A673 (cell line): ENCODE results near the gene KRT23. TPM values are rescaled to one million over a fixed set of nuclear protein-coding genes. Genes with fewer than 3 reads are reported as not detected.

Experiments
- BruUV-seq: library from RNA; stranded (reverse); fragments of 400-500 nt; replicated peaks from 2 replicates; lab custom pipeline; 2021; lab: Mats Ljungman, UMichigan
- CTCF ChIA-PET: fragments of 300-600 bp; sonication (Branson Sonifier 250); formaldehyde crosslinking; loops from one replicate; lab custom pipeline; 2022; ENCODE audit warnings: antibody characterized with exemption; lab: Charles Lee
- POLR2A ChIA-PET: fragments of 300-600 bp; sonication (Branson Sonifier 250); formaldehyde crosslinking; loops from one replicate; lab custom pipeline; 2022; ENCODE audit warnings: antibody characterized with exemption; ENCODE audit not compliant: low non-redundant PET; lab: Charles Lee
- DNase-seq: peaks from one replicate; pipeline ENCODE4 v3.0.0-alpha.2; 2015; ENCODE audit warnings: low spot score
- H3K27ac ChIP-seq: fragments of 200-600 bp; sonication (generic); 2 replicates; pipeline ENCODE4 v1.5.1; 2016; ENCODE audit warnings: mixed run types, low read depth, mild to moderate bottlenecking, mixed read lengths, antibody characterized with exemption, low read length; ENCODE audit not compliant: poor library complexity, severe bottlenecking
- H3K27me3 ChIP-seq: fragments of 200-600 bp; sonication (generic); replicated peaks from 2 replicates; pipeline ENCODE4 v1.6.1; 2017; ENCODE audit warnings: mixed run types, low read depth, mild to moderate bottlenecking, mixed read lengths, antibody characterized with exemption, low read length; ENCODE audit not compliant: insufficient read depth, poor library complexity
- H3K36me3 ChIP-seq: fragments of 200-600 bp; sonication (generic); 2 replicates; pipeline ENCODE4 v1.6.1; 2016; ENCODE audit warnings: mixed run types, mild to moderate bottlenecking, mixed read lengths, antibody characterized with exemption, low read length; ENCODE audit not compliant: insufficient read depth, poor library complexity, severe bottlenecking
- H3K4me1 ChIP-seq: fragments of 200-600 bp; sonication (generic); 2 replicates; pipeline ENCODE4 v1.6.1; 2017; ENCODE audit warnings: mixed run types, mild to moderate bottlenecking, mixed read lengths, antibody characterized with exemption, low read length; ENCODE audit not compliant: insufficient read depth, poor library complexity, severe bottlenecking
- H3K4me3 ChIP-seq: fragments of 200-600 bp; sonication (generic); 2 replicates; pipeline ENCODE4 v1.5.1; 2016; ENCODE audit warnings: low read depth, mixed run types, mild to moderate bottlenecking, mixed read lengths, low read length; ENCODE audit not compliant: poor library complexity, severe bottlenecking
- H3K9me3 ChIP-seq: fragments of 200-600 bp; sonication (generic); 2 replicates; pipeline ENCODE4 v1.6.1; 2016; ENCODE audit warnings: mixed run types, low read depth, mild to moderate bottlenecking, mixed read lengths, antibody characterized with exemption, low read length; ENCODE audit not compliant: poor library complexity, severe bottlenecking
- EZH2 ChIP-seq: fragments of 200-600 bp; sonication (generic); IDR thresholded peaks from 2 replicates; pipeline ENCODE4 v1.6.1; 2017; ENCODE audit warnings: borderline replicate concordance, low read depth, mild to moderate bottlenecking, mixed read lengths, antibody characterized with exemption, low read length; ENCODE audit not compliant: poor library complexity, severe bottlenecking
- intact Hi-C: fragments of 100-400 bp; cut with micrococcal nuclease; formaldehyde crosslinking; loops from one replicate; pipeline ENCODE4 v1.10.0; 2022; ENCODE audit not compliant: unreplicated experiment
- total RNA-seq: library from RNA; stranded (reverse); gene quantifications from 2 replicates; pipeline ENCODE4 v1.2.3, GENCODE V29; 2021
- TF ChIP-seq, protein P1 (sequence below): fragments of 300-800, 200-600 bp; sonication (generic); conservative IDR thresholded peaks from 2 replicates; pipeline ENCODE4 v1.5.1; 2017; ENCODE audit warnings: low read depth, mild to moderate bottlenecking, antibody characterized with exemption, low read length, moderate library complexity, mixed read lengths

KRT23 gene
- total RNA-seq, 1 experiment from 2014 or later, result not detected

GRCh38 chr17:40905370-40905769 lies 32.1 kb downstream of the KRT23 start:
- POLR2A ChIA-PET, result no interaction called here
- CTCF ChIA-PET, result no interaction called here
- Histone ChIP-seq H3K4me1 (peaks cover 28% of the 10 kb centered on the region), H3K4me3 (no peak overlapping the region), H3K27ac (no peak overlapping the region), H3K9me3 (no peaks in the 10 kb centered on the region), H3K36me3 (no peaks in the 10 kb centered on the region), H3K27me3 (no peaks in the 10 kb centered on the region)
- no TSS peak for BruUV-seq
- no peak for DNase-seq
- TF ChIP-seq, protein P1, sequence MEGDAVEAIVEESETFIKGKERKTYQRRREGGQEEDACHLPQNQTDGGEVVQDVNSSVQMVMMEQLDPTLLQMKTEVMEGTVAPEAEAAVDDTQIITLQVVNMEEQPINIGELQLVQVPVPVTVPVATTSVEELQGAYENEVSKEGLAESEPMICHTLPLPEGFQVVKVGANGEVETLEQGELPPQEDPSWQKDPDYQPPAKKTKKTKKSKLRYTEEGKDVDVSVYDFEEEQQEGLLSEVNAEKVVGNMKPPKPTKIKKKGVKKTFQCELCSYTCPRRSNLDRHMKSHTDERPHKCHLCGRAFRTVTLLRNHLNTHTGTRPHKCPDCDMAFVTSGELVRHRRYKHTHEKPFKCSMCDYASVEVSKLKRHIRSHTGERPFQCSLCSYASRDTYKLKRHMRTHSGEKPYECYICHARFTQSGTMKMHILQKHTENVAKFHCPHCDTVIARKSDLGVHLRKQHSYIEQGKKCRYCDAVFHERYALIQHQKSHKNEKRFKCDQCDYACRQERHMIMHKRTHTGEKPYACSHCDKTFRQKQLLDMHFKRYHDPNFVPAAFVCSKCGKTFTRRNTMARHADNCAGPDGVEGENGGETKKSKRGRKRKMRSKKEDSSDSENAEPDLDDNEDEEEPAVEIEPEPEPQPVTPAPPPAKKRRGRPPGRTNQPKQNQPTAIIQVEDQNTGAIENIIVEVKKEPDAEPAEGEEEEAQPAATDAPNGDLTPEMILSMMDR, result no peak
- TF ChIP-seq EZH2, result no peak
- intact Hi-C loops, result loop anchor here (5.0 kb wide), 3 partner anchors 48 to 742 kb away; no protein-coding TSS in a partner anchor

DNA sequence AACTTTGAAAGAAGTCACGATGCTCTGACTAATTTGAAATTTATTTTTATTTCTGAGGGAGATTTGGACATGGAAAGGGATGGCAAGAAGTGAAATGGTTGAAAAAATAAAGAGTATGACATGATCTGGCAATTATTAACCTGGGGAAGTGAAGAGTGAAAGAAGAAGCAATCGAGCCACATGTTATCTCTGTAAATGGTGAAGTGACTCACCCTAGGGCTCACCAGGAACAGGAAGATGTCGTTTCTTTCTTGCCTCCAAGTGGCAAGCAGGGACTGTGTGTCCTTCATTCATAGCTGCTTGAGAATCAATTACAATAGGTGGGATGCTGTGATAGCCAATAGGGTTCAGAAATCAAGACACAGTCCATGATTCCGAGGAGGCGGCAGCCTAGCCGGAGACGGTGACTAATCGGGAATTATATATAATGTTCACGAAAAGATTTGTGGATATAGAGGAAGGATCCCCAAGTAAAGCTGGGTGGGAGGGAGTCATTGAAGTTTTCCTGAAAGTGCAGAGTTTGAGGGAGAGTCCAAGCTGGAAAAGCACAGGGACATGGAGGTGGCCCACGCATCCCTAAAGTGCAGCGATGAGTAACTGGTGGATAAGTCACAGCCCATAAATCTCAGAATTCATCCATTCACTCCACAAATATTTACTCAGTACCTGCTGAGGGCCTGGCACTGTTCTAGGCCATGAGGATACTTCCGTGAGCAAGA lies 34.2 kb downstream of the KRT23 start:
- no peak overlapping the region for H3K27ac ChIP-seq
- intact Hi-C loops, result no loop called here
- no peaks in the 10 kb centered on the region for H3K36me3 ChIP-seq
- POLR2A ChIA-PET, result no interaction called here
- H3K4me1 ChIP-seq, result peaks cover 12% of the 10 kb centered on the region
- H3K9me3 ChIP-seq, result no peaks in the 10 kb centered on the region
- TF ChIP-seq, protein P1, result no peak
- TF ChIP-seq EZH2, result no peak
- no peaks in the 10 kb centered on the region for H3K27me3 ChIP-seq
- DNase-seq, result peak; percentile 28
- CTCF ChIA-PET, result no interaction called here
- BruUV-seq, result no TSS peak
- H3K4me3 ChIP-seq, result no peak overlapping the region

DNA sequence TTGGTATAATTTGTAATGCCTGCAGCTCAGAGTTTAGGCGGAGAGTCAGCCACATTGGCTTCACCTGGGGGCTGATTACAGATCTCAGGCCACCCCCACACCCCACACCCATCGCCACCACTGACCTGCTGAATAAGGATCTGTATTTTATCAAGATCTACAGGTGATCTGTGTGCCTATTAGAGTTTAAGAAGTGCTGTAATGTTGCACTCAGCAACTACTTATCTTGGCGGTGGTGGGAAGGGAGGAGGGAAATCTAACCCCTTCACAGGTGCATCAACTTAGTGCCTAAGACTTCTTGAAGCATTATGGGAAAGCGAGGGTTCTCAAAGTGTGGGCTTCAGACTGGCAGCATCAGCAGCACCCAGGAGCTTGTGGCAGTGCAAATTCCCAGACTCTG lies 34.9 kb downstream of the KRT23 start:
- H3K27ac ChIP-seq, result no peak overlapping the region
- H3K36me3 ChIP-seq, result no peaks in the 10 kb centered on the region
- TF ChIP-seq, protein P1, result no peak
- TF ChIP-seq EZH2, result no peak
- H3K4me3 ChIP-seq, result no peak overlapping the region
- H3K4me1 ChIP-seq, result peaks cover 5% of the 10 kb centered on the region
- H3K9me3 ChIP-seq, result no peaks in the 10 kb centered on the region
- CTCF ChIA-PET, result no interaction called here
- POLR2A ChIA-PET, result no interaction called here
- BruUV-seq, result no TSS peak
- H3K27me3 ChIP-seq, result no peaks in the 10 kb centered on the region
- intact Hi-C loops, result no loop called here
- DNase-seq, result no peak
